Smooth muscle cell (in vitro differentiated cells): ENCODE measurements around the gene DROSHA. TPM values are rescaled to one million over a fixed set of nuclear protein-coding genes. Genes with fewer than 3 reads are reported as not detected.

ENCODE experiments used
- DNase-seq: peaks from one replicate; lab custom pipeline; 2025; ENCODE audit not compliant: unreplicated experiment; lab: John Stamatoyannopoulos, UW
- H2AFZ ChIP-seq: fragments of 200-600 bp; sonication (generic); 2 replicates; pipeline ENCODE4 v1.6.0; 2016; ENCODE audit warnings: antibody characterized with exemption, low read depth, mild to moderate bottlenecking
- H3F3A ChIP-seq: fragments of 200-600 bp; sonication (generic); 2 replicates; pipeline ENCODE4 v1.6.0; 2017; ENCODE audit warnings: antibody characterized with exemption, low read depth
- H3K27ac ChIP-seq: fragments of 200-600 bp; sonication (generic); 2 replicates; pipeline ENCODE4 v1.5.1; 2016; ENCODE audit warnings: low read depth, mild to moderate bottlenecking
- H3K27me3 ChIP-seq: fragments of 200-600 bp; sonication (generic); 2 replicates; pipeline ENCODE4 v1.6.1; 2016; ENCODE audit warnings: low read depth, mild to moderate bottlenecking
- H3K36me3 ChIP-seq: fragments of 200-600 bp; sonication (generic); 2 replicates; pipeline ENCODE4 v1.5.1; 2016; ENCODE audit warnings: low read depth
- H3K4me1 ChIP-seq: fragments of 200-600 bp; sonication (generic); 2 replicates; pipeline ENCODE4 v1.5.1; 2016; ENCODE audit warnings: low read depth
- H3K4me2 ChIP-seq: fragments of 200-600 bp; sonication (generic); 2 replicates; pipeline ENCODE4 v1.6.0; 2016; ENCODE audit warnings: mild to moderate bottlenecking
- H3K4me3 ChIP-seq: fragments of 200-600 bp; sonication (generic); 2 replicates; pipeline ENCODE4 v1.5.1; 2016; ENCODE audit warnings: mild to moderate bottlenecking
- H3K79me2 ChIP-seq: fragments of 200-600 bp; sonication (generic); 2 replicates; pipeline ENCODE4 v1.6.0; 2016; ENCODE audit warnings: low read depth, mild to moderate bottlenecking
- H3K9ac ChIP-seq: fragments of 200-600 bp; sonication (generic); 2 replicates; pipeline ENCODE4 v1.6.0; 2016; ENCODE audit warnings: low read depth
- H3K9me3 ChIP-seq: fragments of 200-600 bp; sonication (generic); replicated peaks from 2 replicates; pipeline ENCODE4 v1.5.1; 2016; ENCODE audit warnings: low read depth
- H4K20me1 ChIP-seq: fragments of 200-600 bp; sonication (generic); 2 replicates; pipeline ENCODE4 v1.6.0; 2016; ENCODE audit warnings: low read depth
- WGBS: methylation state at CpG from one replicate; pipeline ENCODE4 v1.1.7; 2016; ENCODE audit warnings: low lambda C conversion rate; 5-methylcytosine and 5-hydroxymethylcytosine counted together
- polyA plus RNA-seq: library from polyadenylated mRNA; unstranded; fragments of >200 nt; fragmentation: Nextera tagmentation; extraction: Ambion mirVana; gene quantifications from 2 replicates; pipeline ENCODE4 v1.2.1, GENCODE V29; 2016
- total RNA-seq: library from RNA; depleted of rRNA; stranded (reverse); fragments of >200 nt; gene quantifications from 2 replicates; pipeline ENCODE4 v1.2.3, GENCODE V29; 2014
- TF ChIP-seq, protein P1 (sequence below): fragments of 200-600 bp; sonication (generic); IDR thresholded peaks from 2 replicates; pipeline ENCODE4 v1.5.1; 2017; ENCODE audit warnings: borderline replicate concordance, mild to moderate bottlenecking, antibody characterized with exemption; ENCODE audit not compliant: insufficient read depth, poor library complexity, severe bottlenecking

DROSHA gene
- total and polyA plus RNA-seq, 2 experiments from 2014 or later: 35.3 to 50.5 TPM

GRCh38 chr5:31511305-31511704 lies 20.6 kb downstream of the DROSHA start:
- H3F3A ChIP-seq: no peaks in the 10 kb centered on the region
- H3K36me3 ChIP-seq: peaks cover 32% of the 10 kb centered on the region
- H2AFZ ChIP-seq: no peak overlapping the region
- no peaks in the 10 kb centered on the region for H3K27me3 ChIP-seq
- WGBS: 99% methylated on average over 4 of the region's 4 CpGs
- H3K27ac ChIP-seq: no peak overlapping the region
- H3K4me3 ChIP-seq: no peak overlapping the region
- TF ChIP-seq, protein P1, sequence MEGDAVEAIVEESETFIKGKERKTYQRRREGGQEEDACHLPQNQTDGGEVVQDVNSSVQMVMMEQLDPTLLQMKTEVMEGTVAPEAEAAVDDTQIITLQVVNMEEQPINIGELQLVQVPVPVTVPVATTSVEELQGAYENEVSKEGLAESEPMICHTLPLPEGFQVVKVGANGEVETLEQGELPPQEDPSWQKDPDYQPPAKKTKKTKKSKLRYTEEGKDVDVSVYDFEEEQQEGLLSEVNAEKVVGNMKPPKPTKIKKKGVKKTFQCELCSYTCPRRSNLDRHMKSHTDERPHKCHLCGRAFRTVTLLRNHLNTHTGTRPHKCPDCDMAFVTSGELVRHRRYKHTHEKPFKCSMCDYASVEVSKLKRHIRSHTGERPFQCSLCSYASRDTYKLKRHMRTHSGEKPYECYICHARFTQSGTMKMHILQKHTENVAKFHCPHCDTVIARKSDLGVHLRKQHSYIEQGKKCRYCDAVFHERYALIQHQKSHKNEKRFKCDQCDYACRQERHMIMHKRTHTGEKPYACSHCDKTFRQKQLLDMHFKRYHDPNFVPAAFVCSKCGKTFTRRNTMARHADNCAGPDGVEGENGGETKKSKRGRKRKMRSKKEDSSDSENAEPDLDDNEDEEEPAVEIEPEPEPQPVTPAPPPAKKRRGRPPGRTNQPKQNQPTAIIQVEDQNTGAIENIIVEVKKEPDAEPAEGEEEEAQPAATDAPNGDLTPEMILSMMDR: no peak
- H4K20me1 ChIP-seq: peaks cover 1% of the 10 kb centered on the region
- H3K4me2 ChIP-seq: no peak overlapping the region
- H3K9me3 ChIP-seq: no peaks in the 10 kb centered on the region
- no peak overlapping the region for H3K9ac ChIP-seq
- no peak for DNase-seq
- H3K79me2 ChIP-seq: no peaks in the 10 kb centered on the region
- no peaks in the 10 kb centered on the region for H3K4me1 ChIP-seq

GRCh38 chr5:31504529-31504928 lies 27.4 kb downstream of the DROSHA start:
- Histone ChIP-seq H3K4me2 (no peak overlapping the region), H2AFZ (no peak overlapping the region), H3K79me2 (no peaks in the 10 kb centered on the region), H3K36me3 (peaks cover 20% of the 10 kb centered on the region), H3K4me3 (no peak overlapping the region), H3K9me3 (no peaks in the 10 kb centered on the region), H4K20me1 (no peaks in the 10 kb centered on the region), H3K27ac (no peak overlapping the region), H3K27me3 (no peaks in the 10 kb centered on the region), H3K9ac (no peak overlapping the region), H3K4me1 (no peaks in the 10 kb centered on the region), H3F3A (no peaks in the 10 kb centered on the region)
- TF ChIP-seq, protein P1: no peak
- WGBS: 80% methylated on average over 10 of the region's 10 CpGs
- no peak for DNase-seq

GRCh38 chr5:31502506-31502905 lies 29.4 kb downstream of the DROSHA start:
- no peaks in the 10 kb centered on the region for H3K9me3 ChIP-seq
- peaks cover 8% of the 10 kb centered on the region for H3K36me3 ChIP-seq

DNA sequence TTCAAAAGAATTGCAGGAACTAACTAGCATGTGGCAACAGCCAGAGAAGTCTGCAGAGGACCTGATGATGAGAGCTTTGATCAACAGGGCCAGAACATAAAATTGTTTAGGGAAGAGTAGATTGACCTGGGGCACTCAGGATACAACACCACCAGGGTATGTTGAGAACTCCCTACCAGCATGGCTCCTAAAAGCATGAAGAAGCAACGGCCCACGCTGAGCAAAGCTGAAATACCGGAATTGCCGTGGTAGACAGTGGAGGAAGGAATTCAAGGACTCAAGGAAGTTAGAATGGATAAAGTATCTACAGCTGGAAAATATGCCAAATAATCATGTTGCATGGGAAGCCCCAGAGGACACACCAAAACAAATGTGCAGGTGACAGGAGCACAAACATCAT lies 31.6 kb downstream of the DROSHA start:
- no peak for DNase-seq
- no peaks in the 10 kb centered on the region for H3F3A ChIP-seq
- no peak overlapping the region for H3K4me3 ChIP-seq
- H3K4me2 ChIP-seq: no peak overlapping the region
- H2AFZ ChIP-seq: no peak overlapping the region
- H3K27me3 ChIP-seq: no peaks in the 10 kb centered on the region
- H3K9me3 ChIP-seq: no peaks in the 10 kb centered on the region
- H3K36me3 ChIP-seq: peaks cover 8% of the 10 kb centered on the region
- TF ChIP-seq, protein P1: no peak
- H3K79me2 ChIP-seq: no peaks in the 10 kb centered on the region
- no peak overlapping the region for H3K27ac ChIP-seq
- H4K20me1 ChIP-seq: no peaks in the 10 kb centered on the region
- H3K4me1 ChIP-seq: no peaks in the 10 kb centered on the region
- WGBS: 98% methylated on average over 4 of the region's 4 CpGs
- no peak overlapping the region for H3K9ac ChIP-seq

More at GRCh38 chr5:31502506-31502905, 29.4 kb downstream of the DROSHA start:
- Histone ChIP-seq H3K4me3 (no peak overlapping the region), H3K27me3 (no peaks in the 10 kb centered on the region), H2AFZ (no peak overlapping the region), H4K20me1 (no peaks in the 10 kb centered on the region), H3K4me2 (no peak overlapping the region), H3K9ac (no peak overlapping the region), H3K4me1 (no peaks in the 10 kb centered on the region), H3K79me2 (no peaks in the 10 kb centered on the region), H3K27ac (no peak overlapping the region), H3F3A (no peaks in the 10 kb centered on the region)
- TF ChIP-seq, protein P1: no peak
- no peak for DNase-seq
- WGBS: over 99% methylated on average over 4 of the region's 4 CpGs
